GM12801 (cell line): ENCODE measurements around the gene THAP8.

ENCODE experiments used
- TF ChIP-seq, protein P1 (sequence below): IDR thresholded peaks from one replicate; pipeline ENCODE4 v1.5.1; 2011; ENCODE audit warnings: control low read depth; ENCODE audit not compliant: insufficient read length; ENCODE audit errors: extremely low read depth

The THAP8 gene, protein sequence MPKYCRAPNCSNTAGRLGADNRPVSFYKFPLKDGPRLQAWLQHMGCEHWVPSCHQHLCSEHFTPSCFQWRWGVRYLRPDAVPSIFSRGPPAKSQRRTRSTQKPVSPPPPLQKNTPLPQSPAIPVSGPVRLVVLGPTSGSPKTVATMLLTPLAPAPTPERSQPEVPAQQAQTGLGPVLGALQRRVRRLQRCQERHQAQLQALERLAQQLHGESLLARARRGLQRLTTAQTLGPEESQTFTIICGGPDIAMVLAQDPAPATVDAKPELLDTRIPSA

DNA sequence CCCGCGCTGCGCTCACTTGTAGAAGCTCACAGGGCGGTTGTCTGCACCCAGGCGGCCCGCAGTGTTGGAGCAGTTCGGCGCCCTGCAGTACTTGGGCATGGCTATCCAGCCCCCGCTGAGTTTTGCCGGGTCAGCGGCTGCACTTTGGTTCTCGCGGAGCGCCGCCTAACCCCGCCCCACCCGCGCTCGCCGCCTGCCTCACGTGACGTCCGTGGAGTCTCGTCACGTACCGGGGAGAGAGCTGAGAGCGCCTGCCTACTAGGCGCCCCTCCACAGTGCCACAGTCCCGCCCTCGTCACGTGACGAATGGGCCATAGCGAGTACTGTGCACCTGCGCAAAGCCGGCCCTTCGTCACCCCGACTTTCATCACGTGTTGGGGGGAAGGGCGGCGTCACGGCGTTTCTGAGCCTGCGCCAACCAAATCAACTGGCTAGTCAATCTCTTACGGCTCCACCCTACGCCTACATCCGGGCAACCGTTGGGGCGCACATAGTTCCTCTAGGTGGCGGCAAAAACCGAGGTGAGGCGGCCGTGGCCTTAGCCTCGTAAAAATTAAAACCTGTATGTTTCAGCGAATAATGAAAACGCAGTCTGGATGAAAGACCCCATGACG lies at the start of gene THAP8:
Gene THAP8, minus strand, starts transcription at position 167 of the 614 bp plus-strand sequence. Its CDS starts 68 bp downstream, at position 99.
- TF ChIP-seq, protein P1, sequence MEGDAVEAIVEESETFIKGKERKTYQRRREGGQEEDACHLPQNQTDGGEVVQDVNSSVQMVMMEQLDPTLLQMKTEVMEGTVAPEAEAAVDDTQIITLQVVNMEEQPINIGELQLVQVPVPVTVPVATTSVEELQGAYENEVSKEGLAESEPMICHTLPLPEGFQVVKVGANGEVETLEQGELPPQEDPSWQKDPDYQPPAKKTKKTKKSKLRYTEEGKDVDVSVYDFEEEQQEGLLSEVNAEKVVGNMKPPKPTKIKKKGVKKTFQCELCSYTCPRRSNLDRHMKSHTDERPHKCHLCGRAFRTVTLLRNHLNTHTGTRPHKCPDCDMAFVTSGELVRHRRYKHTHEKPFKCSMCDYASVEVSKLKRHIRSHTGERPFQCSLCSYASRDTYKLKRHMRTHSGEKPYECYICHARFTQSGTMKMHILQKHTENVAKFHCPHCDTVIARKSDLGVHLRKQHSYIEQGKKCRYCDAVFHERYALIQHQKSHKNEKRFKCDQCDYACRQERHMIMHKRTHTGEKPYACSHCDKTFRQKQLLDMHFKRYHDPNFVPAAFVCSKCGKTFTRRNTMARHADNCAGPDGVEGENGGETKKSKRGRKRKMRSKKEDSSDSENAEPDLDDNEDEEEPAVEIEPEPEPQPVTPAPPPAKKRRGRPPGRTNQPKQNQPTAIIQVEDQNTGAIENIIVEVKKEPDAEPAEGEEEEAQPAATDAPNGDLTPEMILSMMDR, result no peak

DNA sequence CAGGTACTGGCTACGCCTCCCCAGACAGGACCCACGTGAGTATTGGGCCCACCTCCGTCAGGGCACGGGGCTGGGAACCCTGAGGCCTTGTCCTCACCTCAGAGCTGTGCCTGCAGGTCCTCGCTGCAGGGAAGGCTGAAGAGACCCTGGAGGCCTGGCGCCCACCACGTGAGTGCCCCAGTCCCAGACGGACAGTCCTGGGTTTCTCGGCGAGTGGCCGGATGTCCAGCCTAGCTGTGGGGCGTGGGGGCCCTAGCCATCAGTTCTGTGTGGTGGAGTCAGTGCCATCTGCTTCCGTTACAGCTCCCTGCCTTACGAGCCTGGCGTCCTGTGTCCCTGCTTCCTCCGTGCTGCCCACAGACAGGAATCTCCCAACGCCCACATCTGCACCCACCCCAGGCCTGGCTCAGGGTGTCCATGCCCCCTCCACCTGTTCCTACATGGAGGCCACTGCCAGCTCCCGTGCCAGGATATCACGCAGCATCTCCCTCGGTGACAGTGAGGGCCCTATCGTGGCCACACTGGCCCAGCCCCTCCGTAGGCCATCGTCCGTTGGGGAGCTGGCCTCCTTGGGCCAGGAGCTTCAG lies 49.0 kb upstream of the THAP8 start:
- TF ChIP-seq, protein P1, result no peak

DNA sequence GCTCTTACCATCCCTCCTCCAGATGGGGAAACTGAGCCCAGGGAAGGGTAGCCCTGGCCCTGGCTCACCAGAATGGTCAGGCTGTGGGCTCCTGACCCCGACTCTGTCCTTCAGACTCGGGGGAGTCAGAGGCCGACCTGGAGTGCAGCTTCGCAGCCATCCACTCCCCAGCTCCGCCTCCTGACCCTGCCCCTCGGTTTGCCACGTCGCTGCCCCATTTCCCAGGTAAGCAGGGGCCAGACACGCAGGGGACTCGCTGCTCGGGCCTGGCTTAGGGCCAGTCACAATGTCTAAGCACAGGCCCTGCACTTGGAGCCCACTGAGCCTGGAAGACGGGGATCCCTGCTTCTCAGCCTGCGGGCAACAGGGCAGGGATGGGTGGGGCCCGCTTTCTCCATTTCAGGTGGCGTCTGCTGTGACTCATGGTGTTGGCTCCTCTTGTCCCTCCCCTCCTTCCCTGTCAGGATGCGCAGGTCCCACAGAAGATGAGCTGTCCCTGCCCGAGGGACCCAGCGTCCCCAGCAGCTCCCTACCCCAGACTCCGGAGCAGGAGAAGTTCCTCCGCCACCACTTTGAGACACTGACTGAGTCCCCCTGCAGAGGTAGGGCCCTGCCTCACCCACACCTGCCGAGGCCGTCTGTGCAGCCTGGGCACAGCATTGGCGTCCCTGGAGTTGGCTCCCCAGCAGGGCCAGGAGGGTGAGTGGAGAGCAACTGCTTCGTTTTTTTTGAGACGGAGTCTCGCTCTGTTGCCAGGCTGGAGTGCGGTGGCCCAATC lies 47.7 kb upstream of the THAP8 start:
- TF ChIP-seq, protein P1, result no peak

DNA sequence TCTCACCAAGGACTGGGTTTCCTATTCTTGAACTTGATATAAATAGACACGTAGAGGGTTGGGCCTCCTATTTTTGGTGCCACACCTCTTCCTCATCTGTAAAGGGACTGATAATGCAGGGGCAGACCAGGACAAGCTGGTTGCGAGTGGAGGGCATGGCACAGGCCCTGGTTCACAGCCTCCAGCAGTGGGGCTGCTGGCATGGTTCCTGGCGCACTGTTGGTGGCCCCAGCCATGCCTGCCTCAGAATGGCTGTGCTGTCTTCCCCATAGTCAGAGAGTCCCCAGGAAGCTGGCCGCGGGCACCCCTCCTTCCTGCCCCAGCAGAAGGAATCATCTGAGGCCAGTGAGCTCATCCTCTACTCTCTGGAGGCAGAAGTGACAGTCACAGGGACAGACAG lies 46.4 kb upstream of the THAP8 start:
- TF ChIP-seq, protein P1, result no peak

DNA sequence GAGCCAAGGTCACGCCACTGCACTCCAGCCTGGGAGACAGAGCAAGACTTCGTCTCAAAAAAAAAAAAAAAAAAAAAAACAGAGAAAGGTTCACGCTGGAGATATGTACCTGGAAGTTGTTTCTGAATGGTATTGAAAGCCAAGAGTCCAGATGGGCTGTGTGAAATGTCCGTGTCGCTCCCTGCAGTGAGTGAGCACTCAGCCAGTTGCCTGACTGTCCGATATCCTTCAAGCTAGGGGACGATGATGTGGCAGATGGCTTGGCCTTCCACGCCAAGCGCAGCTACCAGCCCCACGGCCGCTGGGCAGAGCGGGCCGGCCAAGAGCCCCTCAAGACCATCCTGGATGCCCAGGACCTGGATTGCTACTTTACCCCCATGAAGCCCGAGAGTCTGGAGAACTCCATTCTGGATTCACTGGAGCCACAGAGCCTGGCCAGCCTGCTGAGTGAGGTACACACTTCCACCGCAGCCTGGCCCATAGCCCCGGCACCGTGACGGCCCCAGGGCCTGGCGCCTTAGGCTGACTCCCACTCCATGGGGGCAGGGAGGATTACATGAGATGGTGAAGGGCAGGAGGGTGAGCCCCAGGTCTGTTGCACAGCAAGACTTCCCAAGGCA lies 45.2 kb upstream of the THAP8 start:
- TF ChIP-seq, protein P1, result no peak

DNA sequence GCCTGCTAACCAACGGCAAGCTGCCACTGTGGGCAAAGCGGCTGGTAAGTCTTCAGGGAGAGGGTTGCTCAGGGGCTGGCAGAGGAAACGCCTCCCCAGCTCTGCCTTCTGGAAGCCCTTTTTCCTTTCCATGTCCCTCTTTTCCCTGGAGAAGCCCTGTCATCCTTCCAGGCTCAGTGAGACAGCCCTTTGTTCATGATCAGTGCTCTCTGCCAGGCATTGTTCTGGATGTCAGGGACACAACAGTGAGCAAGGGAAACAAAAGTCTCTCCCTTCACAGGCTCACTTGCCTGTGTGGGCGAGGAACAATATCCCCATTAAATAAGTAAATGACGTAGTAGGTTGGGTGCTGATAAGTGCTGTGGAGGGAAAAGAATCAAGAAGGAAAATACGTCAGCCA lies 43.0 kb upstream of the THAP8 start:
- TF ChIP-seq, protein P1, result no peak

DNA sequence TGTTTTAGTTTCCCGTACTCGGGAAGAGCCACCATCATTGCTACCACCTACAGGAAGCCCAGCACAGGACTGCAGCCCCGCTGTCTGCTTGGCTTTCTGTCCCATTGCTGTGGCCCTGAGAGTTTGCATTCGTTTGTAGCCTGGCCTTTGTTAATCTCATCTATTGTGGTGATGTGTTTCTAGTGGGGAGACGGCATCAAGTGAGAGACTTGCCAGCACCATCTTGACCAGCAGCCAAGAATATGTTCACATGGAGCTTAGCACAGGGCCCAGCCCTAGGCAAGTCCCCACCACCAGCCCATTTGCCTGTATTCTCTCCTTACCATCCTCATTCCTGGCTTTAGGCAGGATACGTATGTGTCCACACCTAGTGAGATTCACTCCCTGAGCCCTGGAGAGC lies 39.6 kb upstream of the THAP8 start:
- TF ChIP-seq, protein P1, result no peak
